ENCODE data around the gene NUDT13.

Gene NUDT13

GRCh38 chr10:73169320-73169719 is 59.1 kb downstream of the NUDT13 start:
- Histone ChIP-seq H3K9me3 (ENCODE audit: control insufficient read depth, low read length) (no peaks in the 10 kb centered on the region), H3K4me1 (ENCODE audit: control insufficient read depth, insufficient read depth, low read length) (peaks cover 9% of the 10 kb centered on the region), H3K9ac (ENCODE audit: low read length) (no peak overlapping the region), H3K4me3 (ENCODE audit: low read length) (no peak overlapping the region), H3K36me3 (ENCODE audit: control insufficient read depth, insufficient read depth, low read length) (no peaks in the 10 kb centered on the region), H3K27me3 (ENCODE audit: control insufficient read depth, insufficient read depth, low read length) (no peaks in the 10 kb centered on the region)

GRCh38 chr10:73172867-73173266 is 62.6 kb downstream of the NUDT13 start:
- no peaks in the 10 kb centered on the region for H3K27me3 ChIP-seq (ENCODE audit: control insufficient read depth, insufficient read depth, low read length)
- no peaks in the 10 kb centered on the region for H3K4me1 ChIP-seq (ENCODE audit: control insufficient read depth, insufficient read depth, low read length)
- no peak overlapping the region for H3K4me3 ChIP-seq (ENCODE audit: low read length)
- H3K36me3 ChIP-seq (ENCODE audit: control insufficient read depth, insufficient read depth, low read length), result no peaks in the 10 kb centered on the region
- no peaks in the 10 kb centered on the region for H3K9me3 ChIP-seq (ENCODE audit: control insufficient read depth, low read length)
- H3K9ac ChIP-seq (ENCODE audit: low read length), result no peak overlapping the region

GRCh38 chr10:73174148-73174925 is 64.1 kb downstream of the NUDT13 start:
- Histone ChIP-seq H3K4me1 (ENCODE audit: control insufficient read depth, insufficient read depth, low read length) (no peaks in the 10 kb centered on the region), H3K27me3 (ENCODE audit: control insufficient read depth, insufficient read depth, low read length) (no peaks in the 10 kb centered on the region), H3K36me3 (ENCODE audit: control insufficient read depth, insufficient read depth, low read length) (no peaks in the 10 kb centered on the region), H3K4me3 (ENCODE audit: low read length) (no peak overlapping the region), H3K9ac (ENCODE audit: low read length) (no peak overlapping the region), H3K9me3 (ENCODE audit: control insufficient read depth, low read length) (no peaks in the 10 kb centered on the region)
